Heart left ventricle (tissue), 16 donors: ENCODE results near the gene CYP4F22. TPM values are rescaled to one million over a fixed set of nuclear protein-coding genes. Genes with fewer than 3 reads are reported as not detected.

Experiments used
- ATAC-seq, 4 donors: fragments of 200-7000 bp; cut with Tn5 transposase; one replicate each; pipeline ENCODE4 v1.9.1; 2020 to 2022; ENCODE audit warnings: moderate library complexity in 4 of 4, mild to moderate bottlenecking in 3 of 4, moderate number of reproducible peaks in 1 of 4
- DNase-seq, 5 donors: peaks; one replicate each; pipeline ENCODE4 v3.0.0-alpha.2; 2020
- H3K27ac ChIP-seq, 12 donors: fragments of 200-600 bp; sonication (generic) in 4 of 12; one replicate each; pipeline versions ENCODE4 v1.5.0 to v1.8.0; 2016 to 2022; ENCODE audit warnings: mild to moderate bottlenecking in 2 of 12
- H3K27me3 ChIP-seq, 9 donors: fragments of 200-600 bp; sonication (generic) in 2 of 9; one replicate each; pipeline versions ENCODE4 v1.5.1 to v1.8.0; 2016 to 2022; ENCODE audit warnings: mild to moderate bottlenecking in 3 of 9
- H3K36me3 ChIP-seq, 9 donors: fragments of 200-600 bp; sonication (generic) in 2 of 9; one replicate each; pipeline versions ENCODE4 v1.5.0 to v1.8.0; 2018 to 2022; ENCODE audit warnings: mild to moderate bottlenecking in 2 of 9
- H3K4me1 ChIP-seq, 12 donors: fragments of 200-600 bp; sonication (generic) in 4 of 12; one replicate each; pipeline versions ENCODE4 v1.5.0 to v1.8.0; 2016 to 2022; ENCODE audit warnings: mild to moderate bottlenecking in 3 of 12
- H3K4me3 ChIP-seq, 12 donors: fragments of 200-600 bp; sonication (generic) in 4 of 12; one replicate each; pipeline versions ENCODE4 v1.5.0 to v1.8.0; 2017 to 2022; ENCODE audit warnings: mild to moderate bottlenecking in 9 of 12, moderate library complexity in 4 of 12
- H3K9me3 ChIP-seq, 12 donors: fragments of 200-600 bp; sonication (generic) in 4 of 12; one replicate each; pipeline versions ENCODE4 v1.5.0 to v1.8.0; 2016 to 2022; ENCODE audit warnings: mild to moderate bottlenecking in 1 of 12
- POLR2A ChIP-seq, 2 donors: fragments of 450-650 bp; IDR thresholded peaks; one replicate each; pipeline ENCODE4 v1.6.1; 2017; ENCODE audit warnings: antibody characterized with exemption in 2 of 2, mild to moderate bottlenecking in 2 of 2, moderate library complexity in 2 of 2
- WGBS, 4 donors: extraction: QIAGEN DNeasy Blood & Tissue Kit in 2 of 4; methylation state at CpG; one replicate each; pipeline versions ENCODE4 v1.1.5 to v1.1.7; 2013 to 2018; 5-methylcytosine and 5-hydroxymethylcytosine counted together
- intact Hi-C, 10 donors: fragments of 100-400 bp; cut with DNase I; formaldehyde crosslinking; loops; one replicate each; pipeline versions ENCODE4 v1.11.1 to v1.14.2; 2022
- polyA plus RNA-seq, 2 donors: library from polyadenylated mRNA; stranded (reverse); fragments of 200-250 nt; gene quantifications; one replicate each; pipeline ENCODE4 v1.2.3, GENCODE V29; 2013
- total RNA-seq, 9 donors: library from RNA; depleted of rRNA in 2 of 9; stranded (reverse); fragments of >200 nt in 2 of 9; fragmentation: NEBNext Ultra II Directional in 3 of 9; extraction: Animal tissue kit (Norgen Biotek cat#: 25700) in 3 of 9; gene quantifications; one replicate each; pipeline versions ENCODE4 v1.1.0 to v1.2.4, GENCODE V29; 2016 to 2023
- TF ChIP-seq, protein P1 (sequence below), 12 donors: fragments of 200-600 bp; sonication (generic) in 4 of 12; IDR thresholded peaks; one replicate each; pipeline versions ENCODE4 v1.5.0 to v1.8.0; 2018 to 2022; ENCODE audit warnings: antibody characterized with exemption in 12 of 12, mild to moderate bottlenecking in 5 of 12
- donor health status: ischemic (EF 13 %, LVEDD 7.1; RV severe dilation, severe dysfunction).
- donor health status: healthy with polysubstance abuse.
- donor health status: DM: no; HTN: yes; CAD: no.
- donor health status: DM: no; HTN: no; CAD: no.
- donor health status: ischemic (EF 25% LVEDD 6.9; RV normal size, moderate dysfunction).
- donor health status: ischemic (EF 25% LVEDD 5.7; RV mildly dilated, moderate dysfunction).
- donor health status: healthy.
- donor health status: DM: yes; HTN: yes; CAD: no.
- donor health status: ischemic (EF 35%, LVEDD 5.7; RV mildly dilated, moderate dysfunction).
- donor health status: nonischemic (EF 11% LVEDD 7.7; RV severe dilation, severe dysfunction).
- donor health status: DM: yes; HTN: yes; CAD: no.
- donor health status: PGD.
- donor health status: ischemic (EF 29% LVEDD 5.4; RV normal size, mild dysfunction).
- donor health status: nonischemic (EF 23%, LVEDD 6.1; RV moderate dilation, normal function).

Gene CYP4F22
- total and polyA plus RNA-seq, 11 donors = 0.29 TPM; not detected in 10

DNA sequence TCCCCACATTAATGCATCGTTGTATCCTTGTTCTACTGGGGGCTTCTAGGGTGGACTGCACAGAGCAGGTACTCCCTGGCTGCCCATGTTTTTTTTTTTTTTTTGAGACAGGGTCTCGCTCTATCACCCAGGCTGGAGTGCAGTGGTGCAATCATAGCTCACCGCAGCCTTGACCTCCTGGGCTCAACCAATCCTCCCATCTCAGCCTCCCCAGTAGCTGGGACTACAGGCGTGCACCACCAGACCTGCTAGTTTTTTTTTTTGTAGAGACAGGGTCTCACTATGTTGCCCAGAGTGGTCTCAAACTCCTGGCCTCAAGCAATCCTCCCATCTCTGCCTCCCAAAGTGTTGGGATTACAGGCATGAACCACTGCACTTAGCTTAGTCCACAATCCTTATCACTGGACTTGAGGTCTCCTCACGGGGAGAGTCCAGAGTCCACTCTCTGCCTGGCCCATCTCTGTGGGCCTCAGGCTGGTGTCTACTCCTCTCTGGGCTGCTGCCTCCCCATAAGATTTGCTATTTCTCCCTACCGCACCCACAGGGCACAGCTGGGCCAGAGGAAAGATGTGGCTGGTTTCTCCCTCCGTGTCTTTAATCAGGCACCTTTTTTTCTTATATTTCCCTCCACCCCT, 56.3 kb downstream of the CYP4F22 start:
- 73 to 87% (median 85%) methylated on average over 7 of the region's 7 CpGs for WGBS, 4 donors
- no peaks in the 10 kb centered on the region for H3K36me3 ChIP-seq
- TF ChIP-seq, protein P1, sequence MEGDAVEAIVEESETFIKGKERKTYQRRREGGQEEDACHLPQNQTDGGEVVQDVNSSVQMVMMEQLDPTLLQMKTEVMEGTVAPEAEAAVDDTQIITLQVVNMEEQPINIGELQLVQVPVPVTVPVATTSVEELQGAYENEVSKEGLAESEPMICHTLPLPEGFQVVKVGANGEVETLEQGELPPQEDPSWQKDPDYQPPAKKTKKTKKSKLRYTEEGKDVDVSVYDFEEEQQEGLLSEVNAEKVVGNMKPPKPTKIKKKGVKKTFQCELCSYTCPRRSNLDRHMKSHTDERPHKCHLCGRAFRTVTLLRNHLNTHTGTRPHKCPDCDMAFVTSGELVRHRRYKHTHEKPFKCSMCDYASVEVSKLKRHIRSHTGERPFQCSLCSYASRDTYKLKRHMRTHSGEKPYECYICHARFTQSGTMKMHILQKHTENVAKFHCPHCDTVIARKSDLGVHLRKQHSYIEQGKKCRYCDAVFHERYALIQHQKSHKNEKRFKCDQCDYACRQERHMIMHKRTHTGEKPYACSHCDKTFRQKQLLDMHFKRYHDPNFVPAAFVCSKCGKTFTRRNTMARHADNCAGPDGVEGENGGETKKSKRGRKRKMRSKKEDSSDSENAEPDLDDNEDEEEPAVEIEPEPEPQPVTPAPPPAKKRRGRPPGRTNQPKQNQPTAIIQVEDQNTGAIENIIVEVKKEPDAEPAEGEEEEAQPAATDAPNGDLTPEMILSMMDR (IDR thresholded peaks at IDR 0.05) = no peak
- TF ChIP-seq POLR2A (IDR thresholded peaks at IDR 0.05) = no peak
- no peak overlapping the region for H3K4me3 ChIP-seq
- no peaks in the 10 kb centered on the region for H3K9me3 ChIP-seq
- DNase-seq = no peak
- intact Hi-C loops = no loop called here
- ATAC-seq = no peak
- H3K27me3 ChIP-seq = peaks cover 0 to 33% (median 8%) of the 10 kb centered on the region in 9 donors
- H3K4me1 ChIP-seq = peaks cover 0 to 7% (median 0%) of the 10 kb centered on the region in 12 donors
- no peak overlapping the region for H3K27ac ChIP-seq

DNA sequence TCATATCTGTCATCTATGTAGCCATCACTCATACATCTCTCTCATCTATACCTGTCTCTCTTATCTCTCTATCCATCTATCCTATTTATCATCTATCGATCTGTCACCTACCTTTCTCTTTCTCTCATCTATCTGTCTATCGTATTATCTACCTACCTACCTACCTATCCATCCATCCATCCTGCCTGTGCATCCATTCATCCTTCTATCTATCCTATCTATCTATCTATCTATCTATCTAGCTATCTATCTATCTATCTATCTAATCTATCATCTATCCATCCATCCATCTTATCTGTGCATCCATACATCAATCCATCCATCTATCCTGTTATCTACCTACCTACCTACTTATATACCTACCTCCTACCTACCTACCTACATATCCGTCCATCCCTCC, 62.1 kb downstream of the CYP4F22 start:
- WGBS, 4 donors = 79 to 83% (median 82%) methylated on average over 3 of the region's 3 CpGs
- Histone ChIP-seq H3K9me3 (no peaks in the 10 kb centered on the region), H3K4me1 (no peaks in the 10 kb centered on the region), H3K27me3 (peaks cover 0 to 37% (median 5%) of the 10 kb centered on the region in 9 donors), H3K4me3 (no peak overlapping the region), H3K27ac (no peak overlapping the region), H3K36me3 (no peaks in the 10 kb centered on the region)
- ATAC-seq = no peak
- TF ChIP-seq, protein P1 (IDR thresholded peaks at IDR 0.05) = no peak
- no peak for TF ChIP-seq POLR2A (IDR thresholded peaks at IDR 0.05)
- intact Hi-C loops = no loop called here
- no peak for DNase-seq

DNA sequence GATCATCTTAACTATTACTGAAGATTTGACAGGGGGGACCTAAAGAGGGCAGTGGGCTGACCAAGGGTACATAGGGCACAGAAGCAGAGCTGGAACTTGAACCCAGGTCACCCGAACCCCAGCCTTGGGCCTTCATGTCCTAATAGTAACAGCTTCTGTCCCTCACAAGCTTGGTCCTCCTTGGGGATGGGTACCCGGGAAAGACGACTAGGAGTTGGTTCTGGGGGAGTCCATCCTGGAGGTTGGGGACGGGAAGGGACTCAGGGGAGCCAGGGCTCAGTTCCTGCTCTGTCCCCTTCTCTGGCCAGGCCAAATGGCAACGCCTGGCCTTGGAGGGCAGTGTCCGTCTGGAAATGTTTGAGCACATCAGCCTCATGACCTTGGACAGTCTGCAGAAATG, 67.1 kb downstream of the CYP4F22 start:
- no peak overlapping the region for H3K27ac ChIP-seq
- TF ChIP-seq, protein P1 (IDR thresholded peaks at IDR 0.05) = no peak
- TF ChIP-seq POLR2A (IDR thresholded peaks at IDR 0.05) = no peak
- 23 to 54% (median 48%) methylated on average over 4 to 6 of the region's 6 CpGs for WGBS, 4 donors
- DNase-seq (peak in 1 of 5 donors; percentile 5), ATAC-seq (no peak)
- intact Hi-C loops = no loop called here
- no peaks in the 10 kb centered on the region for H3K4me1 ChIP-seq
- peaks cover 0 to 10% (median 0%) of the 10 kb centered on the region in 9 donors for H3K27me3 ChIP-seq
- no peaks in the 10 kb centered on the region for H3K36me3 ChIP-seq
- no peak overlapping the region for H3K4me3 ChIP-seq
- no peaks in the 10 kb centered on the region for H3K9me3 ChIP-seq

DNA sequence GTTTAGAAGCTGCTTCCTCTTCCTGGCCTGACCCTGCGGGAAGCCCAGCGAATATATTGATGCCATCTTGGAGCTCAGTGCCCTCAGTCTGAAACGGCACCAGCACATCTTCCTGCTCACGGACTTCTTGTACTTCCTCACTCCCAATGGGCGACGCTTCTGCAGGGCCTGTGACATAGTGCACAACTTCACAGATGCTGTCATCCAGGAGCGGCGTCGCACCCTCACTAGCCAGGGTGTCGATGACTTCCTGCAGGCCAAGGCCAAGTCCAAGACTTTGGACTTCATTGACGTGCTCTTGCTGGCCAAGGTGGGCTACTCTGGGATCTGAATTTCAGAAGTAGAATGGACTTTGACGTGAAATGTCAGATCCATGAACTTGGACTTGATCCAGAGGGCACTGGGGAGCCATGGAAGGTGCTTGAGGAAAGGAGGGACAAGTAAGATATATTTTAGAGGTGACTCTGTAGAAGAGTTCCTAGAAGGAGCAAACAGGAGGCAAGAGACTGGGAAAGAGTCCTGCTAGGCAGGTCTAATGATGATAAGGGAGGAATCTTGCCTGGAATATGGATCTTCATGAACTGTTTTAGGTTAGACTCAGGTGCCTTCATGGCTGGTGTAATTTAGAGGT, 68.3 kb downstream of the CYP4F22 start:
- H3K4me3 ChIP-seq = no peak overlapping the region
- TF ChIP-seq POLR2A (IDR thresholded peaks at IDR 0.05) = no peak
- TF ChIP-seq, protein P1 (IDR thresholded peaks at IDR 0.05) = no peak
- 76 to 80% (median 77%) methylated on average over 12 of the region's 12 CpGs for WGBS, 4 donors
- no peak overlapping the region for H3K27ac ChIP-seq
- no peak for DNase-seq
- ATAC-seq = no peak
- no peaks in the 10 kb centered on the region for H3K4me1 ChIP-seq
- intact Hi-C loops = no loop called here
- no peaks in the 10 kb centered on the region for H3K36me3 ChIP-seq
- peaks cover 0 to 12% (median 3%) of the 10 kb centered on the region in 9 donors for H3K27me3 ChIP-seq
- no peaks in the 10 kb centered on the region for H3K9me3 ChIP-seq
